ENCODE measurements around the gene EPN1. TPM values are rescaled to one million over a fixed set of nuclear protein-coding genes. Genes with fewer than 3 reads are reported as not detected.

Gene EPN1
- total and polyA plus RNA-seq, 8 donors: 67.7 to 120 (median 95.1) TPM

Other genes with a start within 250 kb of the EPN1 start
- gene SHISA7, start 231.9 kb upstream of the EPN1 start, total RNA-seq: not detected
- gene SHISA7, start 231.9 kb upstream of the EPN1 start, polyA plus RNA-seq (ENCODE audit: insufficient read length in 6 of 6): under 1 TPM; 0.11 to 0.23 (median 0.20) TPM
- gene ISOC2, start 213.6 kb upstream of the EPN1 start, total RNA-seq: 10 to 100 TPM; 36.2 to 49.4 TPM
- 10 to 100 TPM; 23.8 to 38.3 (median 29.6) TPM for gene ISOC2, start 213.6 kb upstream of the EPN1 start, polyA plus RNA-seq (ENCODE audit: insufficient read length in 6 of 6)
- gene C19orf85, start 210.5 kb upstream of the EPN1 start, total RNA-seq: not detected
- gene C19orf85, start 210.5 kb upstream of the EPN1 start, polyA plus RNA-seq (ENCODE audit: insufficient read length in 6 of 6): not detected
- gene ZNF628, start 198.6 kb upstream of the EPN1 start, total RNA-seq: 1 to 10 TPM; 8.7 to 9.5 TPM
- 1 to 10 TPM; 1.6 to 5.4 (median 2.8) TPM for gene ZNF628, start 198.6 kb upstream of the EPN1 start, polyA plus RNA-seq (ENCODE audit: insufficient read length in 6 of 6)
- 10 to 100 TPM; 22.9 to 37.2 TPM for gene NAT14, start 190.0 kb upstream of the EPN1 start, total RNA-seq
- gene NAT14, start 190.0 kb upstream of the EPN1 start, polyA plus RNA-seq (ENCODE audit: insufficient read length in 6 of 6): 10 to 100 TPM; 34.7 to 46.6 (median 41.3) TPM
- 10 to 100 TPM in 1 of 2 donors, 1 to 10 TPM in 1; 5.3 to 45.9 TPM for gene SSC5D, start 186.8 kb upstream of the EPN1 start, total RNA-seq
- gene SSC5D, start 186.8 kb upstream of the EPN1 start, polyA plus RNA-seq (ENCODE audit: insufficient read length in 6 of 6): 10 to 100 TPM in 1 of 6 donors, 1 to 10 TPM in 5; 4.1 to 12.7 (median 8.0) TPM
- not detected for gene SBK2, start 138.1 kb upstream of the EPN1 start, total RNA-seq
- under 1 TPM in 1 of 6 donors, not detected in 5; 0.20 TPM for gene SBK2, start 138.1 kb upstream of the EPN1 start, polyA plus RNA-seq (ENCODE audit: insufficient read length in 6 of 6)
- under 1 TPM; 0.26 to 0.50 TPM for gene SBK3, start 129.7 kb upstream of the EPN1 start, total RNA-seq
- gene SBK3, start 129.7 kb upstream of the EPN1 start, polyA plus RNA-seq (ENCODE audit: insufficient read length in 6 of 6): 1 to 10 TPM in 2 of 6 donors, under 1 TPM in 4; 0.46 to 1.7 (median 0.69) TPM
- gene ZNF579, start 94.4 kb upstream of the EPN1 start, total RNA-seq: 10 to 100 TPM; 12.8 to 14.7 TPM
- 10 to 100 TPM; 10.7 to 13.9 (median 12.5) TPM for gene ZNF579, start 94.4 kb upstream of the EPN1 start, polyA plus RNA-seq (ENCODE audit: insufficient read length in 6 of 6)
- gene FIZ1, start 75.7 kb upstream of the EPN1 start, total RNA-seq: 10 to 100 TPM; 11.0 to 14.4 TPM
- 10 to 100 TPM; 16.7 to 22.6 (median 19.6) TPM for gene FIZ1, start 75.7 kb upstream of the EPN1 start, polyA plus RNA-seq (ENCODE audit: insufficient read length in 6 of 6)
- gene ZNF524, start 74.9 kb upstream of the EPN1 start, total RNA-seq: 10 to 100 TPM; 22.3 to 22.4 TPM
- 1 to 10 TPM; 4.9 to 9.0 (median 6.9) TPM for gene ZNF524, start 74.9 kb upstream of the EPN1 start, polyA plus RNA-seq (ENCODE audit: insufficient read length in 6 of 6)
- 10 to 100 TPM; 13.7 to 16.1 TPM for gene ZNF865, start 69.6 kb upstream of the EPN1 start, total RNA-seq
- gene ZNF865, start 69.6 kb upstream of the EPN1 start, polyA plus RNA-seq (ENCODE audit: insufficient read length in 6 of 6): 10 to 100 TPM in 2 of 6 donors, 1 to 10 TPM in 4; 5.9 to 12.2 (median 8.4) TPM
- gene ZNF784, start 50.7 kb upstream of the EPN1 start, total RNA-seq: 1 to 10 TPM; 6.0 to 8.0 TPM
- 10 to 100 TPM in 1 of 6 donors, 1 to 10 TPM in 5; 8.3 to 11.6 (median 8.9) TPM for gene ZNF784, start 50.7 kb upstream of the EPN1 start, polyA plus RNA-seq (ENCODE audit: insufficient read length in 6 of 6)
- gene ZNF580, start 34.2 kb upstream of the EPN1 start, total RNA-seq: 10 to 100 TPM; 33.8 to 34.7 TPM
- 10 to 100 TPM; 35.8 to 49.5 (median 44.2) TPM for gene ZNF580, start 34.2 kb upstream of the EPN1 start, polyA plus RNA-seq (ENCODE audit: insufficient read length in 6 of 6)
- gene ZNF581, start 31.6 kb upstream of the EPN1 start, total RNA-seq: 10 to 100 TPM; 14.5 to 19.5 TPM
- gene ZNF581, start 31.6 kb upstream of the EPN1 start, polyA plus RNA-seq (ENCODE audit: insufficient read length in 6 of 6): 10 to 100 TPM; 24.2 to 32.3 (median 28.8) TPM
- 10 to 100 TPM in 1 of 2 donors, 1 to 10 TPM in 1; 9.7 to 15.1 TPM for gene CCDC106, start 27.0 kb upstream of the EPN1 start, total RNA-seq
- 10 to 100 TPM; 11.0 to 16.8 (median 14.7) TPM for gene CCDC106, start 27.0 kb upstream of the EPN1 start, polyA plus RNA-seq (ENCODE audit: insufficient read length in 6 of 6)
- 100 to 1,000 TPM; 123 to 145 TPM for gene U2AF2, start 20.2 kb upstream of the EPN1 start, total RNA-seq
- 100 to 1,000 TPM; 160 to 213 (median 176) TPM for gene U2AF2, start 20.2 kb upstream of the EPN1 start, polyA plus RNA-seq (ENCODE audit: insufficient read length in 6 of 6)
- not detected for gene NLRP9, start 63.2 kb downstream of the EPN1 start, total RNA-seq
- under 1 TPM in 1 of 6 donors, not detected in 5; 0.08 TPM for gene NLRP9, start 63.2 kb downstream of the EPN1 start, polyA plus RNA-seq (ENCODE audit: insufficient read length in 6 of 6)
- gene RFPL4A, start 83.9 kb downstream of the EPN1 start, total RNA-seq: not detected
- under 1 TPM in 1 of 6 donors, not detected in 5; 0.34 TPM for gene RFPL4A, start 83.9 kb downstream of the EPN1 start, polyA plus RNA-seq (ENCODE audit: insufficient read length in 6 of 6)
- not detected for gene RFPL4AL1, start 93.9 kb downstream of the EPN1 start, total RNA-seq
- gene RFPL4AL1, start 93.9 kb downstream of the EPN1 start, polyA plus RNA-seq (ENCODE audit: insufficient read length in 6 of 6): under 1 TPM in 2 of 6 donors, not detected in 4; 0.18 to 0.19 TPM
- not detected for gene NLRP11, start 156.8 kb downstream of the EPN1 start, total RNA-seq
- gene NLRP11, start 156.8 kb downstream of the EPN1 start, polyA plus RNA-seq (ENCODE audit: insufficient read length in 6 of 6): under 1 TPM in 2 of 6 donors, not detected in 4; 0.04 TPM
- gene NLRP4, start 161.3 kb downstream of the EPN1 start, total RNA-seq: not detected
- not detected for gene NLRP4, start 161.3 kb downstream of the EPN1 start, polyA plus RNA-seq (ENCODE audit: insufficient read length in 6 of 6)

Measured in left lung (tissue), 8 donors.